HG03095 (cell line): Measurements from ENCODE around the gene DDX47.
"Not testable (repeated sequence)": the region's sequence is repeated elsewhere in the genome, so short reads cannot be mapped to it uniquely, and the experiment has no call there.

Source experiments
- ATAC-seq: cut with Tn5 transposase; IDR thresholded peaks from one replicate; pipeline ENCODE4 v1.9.1; 2021; ENCODE audit warnings: moderate library complexity; ENCODE audit not compliant: unreplicated experiment

DDX47 gene

DNA sequence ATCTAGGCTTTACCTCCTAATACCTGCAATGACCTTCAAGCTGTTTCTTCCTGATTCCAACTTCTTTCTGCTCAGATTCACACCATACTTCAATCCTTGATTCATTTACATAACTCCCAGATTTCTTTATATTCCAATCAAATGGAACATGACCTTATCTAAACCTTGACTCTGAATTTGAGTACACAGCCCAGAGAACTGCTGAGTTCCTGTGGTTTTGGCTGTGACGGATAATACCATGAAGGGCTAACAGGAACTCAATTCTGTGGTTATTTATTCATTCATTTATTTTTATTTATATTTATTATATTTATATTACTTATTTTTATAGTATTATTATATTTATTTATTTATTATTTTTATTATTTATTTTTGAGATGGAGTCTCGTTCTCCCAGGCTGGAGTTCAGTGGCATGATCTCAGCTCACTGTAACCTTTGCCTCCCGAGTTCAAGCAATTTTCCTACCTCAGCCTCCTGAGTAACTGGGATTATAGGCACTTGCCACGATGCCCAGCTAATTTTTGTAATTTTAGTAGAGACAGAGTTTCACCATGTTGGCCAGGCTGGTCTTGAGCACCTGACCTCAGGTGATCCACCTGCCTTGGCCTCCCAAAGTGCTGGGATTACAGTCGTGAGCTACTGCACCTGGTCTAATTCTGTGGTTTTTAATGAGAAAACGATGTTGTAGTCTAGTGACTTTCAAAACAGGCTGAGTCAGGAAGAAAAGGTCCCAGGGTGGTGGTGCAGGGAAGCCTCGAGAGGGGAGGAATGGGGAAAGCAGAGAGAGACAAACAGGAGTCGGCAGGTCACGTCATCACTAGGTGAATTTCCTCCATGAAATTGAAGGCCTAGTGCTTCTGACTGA is 16.0 kb upstream of the DDX47 start:
- ATAC-seq = no peak

DNA sequence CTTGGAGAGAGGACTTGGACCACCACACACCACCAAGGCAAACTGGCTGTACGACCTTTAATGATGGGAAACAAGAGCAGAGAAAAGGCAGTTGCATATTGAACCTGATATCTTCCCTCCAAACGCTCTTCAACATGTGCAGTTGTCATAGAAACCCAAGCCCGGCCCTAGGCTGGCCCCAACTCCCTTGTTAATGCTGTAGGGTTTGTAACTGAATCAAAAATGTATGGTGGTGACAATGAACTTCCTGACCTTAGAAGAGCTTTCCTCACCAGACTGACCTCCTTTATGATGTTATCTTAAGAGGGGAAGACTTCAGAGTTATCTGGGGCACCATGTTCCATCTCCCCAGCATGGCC is 15.4 kb upstream of the DDX47 start:
- no peak for ATAC-seq

DNA sequence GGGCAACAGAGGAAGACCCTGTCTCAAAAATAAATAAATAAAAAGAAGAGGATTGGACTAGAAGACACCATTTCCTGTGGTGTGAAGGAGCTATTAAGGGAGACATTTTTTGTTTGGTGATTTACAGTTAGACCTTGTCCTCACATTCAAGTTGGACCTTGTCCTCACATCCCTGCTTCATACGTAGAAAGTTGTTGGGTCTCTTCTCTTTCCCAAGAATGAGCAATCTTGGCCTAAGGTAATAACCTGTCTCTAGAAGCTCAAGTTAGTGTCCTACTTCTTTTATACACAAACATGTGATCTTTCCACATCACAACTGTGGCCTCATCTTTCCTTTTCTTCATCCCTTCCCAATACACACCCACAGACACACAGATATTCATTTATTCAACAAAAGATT is 14.7 kb upstream of the DDX47 start:
- ATAC-seq = no peak

DNA sequence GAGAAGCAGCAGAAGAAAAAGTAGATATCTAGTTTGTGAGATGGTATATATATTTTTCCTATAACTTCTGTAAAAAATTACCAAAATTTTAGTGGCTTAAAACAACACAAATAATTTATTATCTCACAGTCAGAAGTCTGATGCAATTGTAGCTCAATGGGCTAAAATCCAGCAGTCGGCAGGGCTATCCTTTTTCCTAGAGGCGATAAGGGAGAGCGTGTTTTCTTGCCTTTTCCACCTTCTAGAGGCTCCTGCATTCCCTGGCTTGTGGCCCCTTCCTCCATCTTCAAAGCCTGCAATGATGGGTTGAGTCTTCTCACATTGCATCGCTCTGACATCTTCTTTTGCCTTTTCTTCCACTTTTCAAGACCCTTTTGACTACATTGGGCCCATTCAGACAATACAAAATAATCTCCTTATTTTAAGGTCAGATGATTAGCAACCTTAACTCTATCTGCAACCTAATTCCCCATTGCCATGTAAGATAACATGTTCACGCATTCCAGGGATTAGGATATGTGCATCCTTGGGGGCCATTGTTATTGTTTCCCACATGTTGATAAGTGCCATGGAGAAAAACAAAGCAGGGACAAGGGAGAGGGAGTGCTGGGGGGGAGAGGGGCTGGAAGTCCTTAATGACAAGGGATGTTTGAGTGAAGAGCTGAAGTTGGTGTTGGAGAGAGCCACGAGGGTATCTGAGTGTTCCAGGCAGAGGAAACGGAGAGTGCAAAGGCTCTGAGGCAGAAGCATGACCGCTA is 13.8 kb upstream of the DDX47 start:
- ATAC-seq = no peak

DNA sequence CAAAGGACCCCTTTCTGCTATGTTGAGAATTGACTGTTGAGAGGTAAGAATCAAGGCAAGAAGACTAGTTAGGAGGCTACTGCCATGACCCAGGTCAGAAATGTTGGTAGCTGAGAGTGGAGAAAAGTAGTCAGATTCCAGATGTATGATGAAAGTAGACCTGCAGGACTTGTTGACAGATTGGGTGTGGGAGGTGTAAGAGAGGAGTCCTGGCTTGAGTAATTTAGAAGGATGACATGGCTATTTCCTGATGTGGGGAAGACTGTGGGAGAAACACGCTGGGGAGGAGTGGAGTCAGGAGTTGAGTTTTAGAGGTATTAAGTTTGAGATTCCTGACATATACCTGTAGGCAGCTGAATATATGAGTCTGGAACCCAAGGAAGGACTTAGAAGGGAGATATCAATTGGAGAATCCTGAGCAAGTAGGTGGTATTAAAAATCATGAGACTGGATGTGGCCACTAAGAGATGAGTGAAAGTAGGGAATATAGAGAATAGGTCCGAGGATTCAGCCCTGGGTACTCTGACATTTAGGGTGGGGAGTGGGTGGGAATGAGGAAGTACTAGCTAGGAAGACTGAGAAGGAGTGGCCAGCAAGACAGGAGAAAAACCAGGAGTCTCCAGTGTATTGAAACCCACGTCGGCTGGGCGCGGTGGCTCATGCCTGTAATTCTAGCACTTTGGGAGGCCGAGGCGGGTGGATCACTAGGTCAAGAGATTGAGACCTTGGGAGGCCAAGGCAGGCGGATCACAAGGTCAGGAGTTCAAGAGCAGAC is 12.6 kb upstream of the DDX47 start:
- no peak for ATAC-seq

DNA sequence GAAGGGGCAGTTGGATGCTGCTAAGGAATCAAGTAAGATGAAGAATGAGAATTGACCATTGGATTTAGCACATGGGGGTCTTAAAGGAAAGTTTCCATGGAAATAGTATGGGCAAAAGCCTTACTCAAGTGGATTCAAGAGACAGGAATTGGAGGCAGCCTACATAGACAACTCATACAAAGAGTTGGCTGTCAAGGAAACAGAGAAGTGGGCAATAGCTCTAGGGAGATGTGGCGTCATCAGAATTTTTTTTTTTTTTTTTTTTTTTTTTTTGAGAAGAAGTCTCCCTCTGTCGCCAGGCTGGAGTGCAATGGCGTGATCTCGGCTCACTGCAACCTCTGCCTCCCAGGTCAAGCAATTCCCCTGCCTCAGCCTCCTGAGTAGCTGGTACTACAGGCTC is 11.5 kb upstream of the DDX47 start:
- ATAC-seq = not testable (repeated sequence)

DNA sequence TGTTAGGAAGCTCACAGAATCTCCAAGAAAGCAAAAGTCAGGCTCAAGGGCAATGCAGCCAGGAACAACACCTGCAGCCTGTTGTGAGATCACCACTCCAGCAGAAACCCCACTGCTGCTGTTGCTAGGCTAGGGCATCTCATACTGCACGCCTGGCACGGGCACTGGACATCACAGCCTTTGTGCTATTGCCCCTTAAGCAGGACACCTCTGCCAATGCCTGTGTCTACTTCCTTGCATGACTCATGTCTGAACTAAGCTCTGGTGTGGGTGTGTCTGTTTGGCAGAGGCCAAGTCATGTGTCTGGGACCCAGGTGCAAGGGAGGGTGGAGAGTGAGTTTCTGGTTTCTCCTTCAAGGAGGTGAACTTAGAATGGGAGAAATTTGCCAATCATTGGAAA is 10.0 kb upstream of the DDX47 start:
- ATAC-seq = peak; percentile 77

DNA sequence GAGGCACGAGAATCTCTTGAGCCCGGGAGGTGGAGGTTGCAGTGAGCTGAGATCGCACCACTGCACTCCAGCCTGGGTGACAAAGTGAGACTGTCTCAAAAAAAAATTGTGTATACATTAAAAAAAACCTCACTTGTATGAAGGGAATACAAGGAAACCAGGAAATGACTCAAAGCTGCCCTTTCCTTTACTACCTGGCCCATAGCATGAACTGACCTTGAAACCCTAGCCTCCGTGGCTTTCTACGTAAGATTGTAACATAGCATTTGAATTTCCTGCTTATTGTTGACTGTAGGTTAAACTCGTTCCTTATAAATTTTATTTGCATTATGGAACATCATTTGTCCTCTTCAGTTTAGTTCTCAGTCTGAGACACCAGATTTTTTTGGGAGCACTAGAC is 9.1 kb upstream of the DDX47 start:
- no peak for ATAC-seq

DNA sequence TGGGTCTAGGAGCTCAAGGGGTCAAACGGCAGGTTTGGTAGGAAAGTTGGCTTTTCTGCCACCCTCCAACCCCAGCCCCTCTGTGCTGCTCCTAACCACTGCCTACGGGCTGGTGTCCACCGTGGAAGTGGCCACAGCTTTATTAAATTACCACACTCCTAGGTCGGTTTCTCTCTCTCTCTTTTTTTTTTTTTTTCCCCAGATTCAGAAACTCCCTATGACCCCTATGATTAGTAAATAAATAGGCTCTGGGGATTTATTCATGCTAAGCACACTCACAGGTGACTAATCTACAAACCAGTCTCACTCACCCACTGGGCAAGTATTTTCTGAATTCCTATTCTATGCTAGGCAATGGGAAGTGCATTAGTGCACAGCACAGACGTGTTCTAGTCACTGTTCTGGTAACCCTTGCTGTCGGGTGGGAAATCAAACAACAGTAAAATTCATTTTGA is 8.7 kb upstream of the DDX47 start:
- ATAC-seq = no peak

DNA sequence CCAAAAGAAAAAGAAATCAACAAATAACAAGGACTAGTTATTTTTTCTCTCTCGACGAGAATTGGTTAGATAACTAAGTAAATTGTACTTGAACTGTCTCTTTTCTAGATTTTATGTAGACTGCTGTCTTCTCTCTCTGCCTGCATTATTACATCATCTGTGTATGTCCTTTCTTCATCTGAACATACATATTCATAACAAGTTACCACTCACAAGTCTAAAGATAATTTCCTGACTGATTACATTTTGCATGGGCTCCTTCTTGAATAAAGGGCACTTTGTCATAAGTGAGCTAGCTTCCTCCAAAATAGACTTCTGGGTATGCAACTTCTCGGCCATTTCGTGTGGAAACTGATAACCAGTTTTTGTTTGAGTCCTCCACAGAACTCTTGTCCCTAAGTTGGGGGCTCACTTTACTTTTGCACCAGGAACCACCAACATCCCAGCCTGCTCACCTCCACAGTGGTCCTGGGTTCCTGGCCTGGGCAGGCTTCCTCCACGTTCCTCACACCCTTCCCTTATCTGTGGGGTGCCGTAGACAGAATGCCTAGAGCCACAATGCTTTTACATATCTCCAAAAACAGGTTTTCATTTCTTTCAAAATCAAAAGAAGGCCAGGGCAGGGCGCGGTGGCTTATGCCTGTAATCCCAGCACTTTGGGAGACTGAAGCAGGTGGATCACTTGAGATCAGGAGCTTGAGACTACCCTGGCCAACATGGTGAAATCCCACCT is 6.2 kb upstream of the DDX47 start:
- ATAC-seq = no peak

DNA sequence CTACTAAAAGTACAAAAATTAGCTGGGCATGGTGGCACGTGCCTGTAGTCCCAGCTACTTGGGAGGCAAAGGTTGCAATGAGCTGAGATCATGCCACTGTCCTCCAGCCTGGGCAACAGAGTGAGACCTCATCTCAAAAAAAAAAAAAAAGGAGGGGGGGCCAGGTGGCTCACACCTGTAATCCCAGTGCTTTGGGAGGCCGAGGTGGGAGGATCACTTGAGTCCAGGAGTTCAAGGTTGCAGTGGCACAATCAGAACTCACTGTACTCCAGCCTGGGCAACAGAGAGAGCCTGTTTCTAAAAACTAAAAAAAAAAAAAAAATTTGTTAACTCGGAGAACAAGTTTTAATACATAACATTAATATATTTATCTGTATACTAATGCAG is 5.6 kb upstream of the DDX47 start:
- not testable (repeated sequence) for ATAC-seq

DNA sequence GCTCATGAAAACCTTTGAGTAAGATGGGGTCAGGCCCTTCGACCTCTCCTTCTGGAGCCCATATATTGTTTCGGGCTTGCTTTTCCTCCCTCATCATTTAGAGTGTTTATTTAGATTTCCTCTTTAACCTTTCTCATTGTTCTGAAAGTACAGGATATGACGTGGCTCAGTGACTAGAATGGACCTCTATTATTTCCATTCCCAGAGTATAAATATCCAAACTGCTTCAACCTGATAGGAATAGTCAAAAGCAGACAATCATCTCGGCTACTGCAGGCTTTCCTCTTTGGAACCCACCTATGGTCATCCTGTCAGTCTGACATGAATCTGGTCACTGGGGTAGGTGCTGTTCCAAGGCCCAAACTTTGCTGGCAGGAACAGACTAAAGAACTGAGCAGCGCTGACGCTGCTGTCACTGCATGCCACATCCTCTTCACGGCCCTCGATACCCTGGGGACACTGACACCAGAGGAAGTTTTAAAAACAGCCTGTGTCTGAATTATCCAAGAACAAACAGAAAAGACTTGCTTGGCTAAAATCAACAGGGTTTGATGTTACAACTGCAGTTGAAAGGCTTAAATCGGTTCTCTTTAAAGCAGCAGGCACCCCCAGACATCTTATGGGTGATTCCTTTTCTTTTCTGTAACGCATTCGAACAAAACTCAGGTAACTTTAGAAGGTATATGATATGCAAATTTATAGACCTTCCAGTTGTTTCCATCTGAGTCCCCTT is 5.0 kb upstream of the DDX47 start:
- peak; percentile 66 for ATAC-seq

DNA sequence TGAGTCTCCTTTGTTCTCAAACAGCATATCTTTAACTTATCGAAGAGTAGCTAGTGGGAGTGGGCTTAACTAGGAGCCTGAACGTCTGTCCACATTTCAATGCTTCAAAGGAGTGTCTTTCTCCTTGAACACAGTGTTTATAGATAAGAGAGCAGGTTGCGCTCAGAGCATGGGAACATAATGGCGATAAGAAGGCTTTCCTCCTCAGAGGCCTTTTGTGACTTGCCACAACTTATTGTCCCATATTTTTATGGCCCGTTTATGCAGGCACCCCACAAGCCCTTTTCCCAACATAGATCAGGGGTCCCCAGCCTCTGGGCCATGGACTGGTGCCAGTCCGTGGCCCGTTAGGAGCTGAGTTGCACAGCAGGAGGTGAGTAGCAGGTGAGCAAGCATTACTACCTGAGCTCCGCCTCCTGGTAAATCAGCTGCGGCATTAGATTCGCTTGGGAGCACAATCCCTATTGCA is 2.6 kb upstream of the DDX47 start:
- ATAC-seq = no peak

DNA sequence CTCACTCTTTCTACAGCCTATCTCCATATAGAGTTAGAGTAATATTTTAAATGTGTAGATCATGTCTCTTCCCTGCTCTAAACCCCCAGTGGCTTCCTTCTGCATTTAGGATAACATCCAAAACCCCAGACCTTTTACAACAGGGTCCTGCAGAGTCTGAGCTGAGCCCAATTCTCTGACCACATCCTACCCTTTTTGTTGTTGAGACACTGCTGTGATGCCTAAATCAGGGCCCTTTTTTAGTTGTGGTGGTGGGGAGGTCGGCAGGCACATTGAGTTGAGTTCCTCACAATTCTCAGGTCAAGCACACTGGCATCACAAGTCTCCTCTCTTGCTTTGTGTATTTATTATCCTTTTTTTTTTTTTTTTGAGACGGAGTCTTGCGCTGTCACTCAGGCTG is 1.8 kb upstream of the DDX47 start:
- no peak for ATAC-seq

DNA sequence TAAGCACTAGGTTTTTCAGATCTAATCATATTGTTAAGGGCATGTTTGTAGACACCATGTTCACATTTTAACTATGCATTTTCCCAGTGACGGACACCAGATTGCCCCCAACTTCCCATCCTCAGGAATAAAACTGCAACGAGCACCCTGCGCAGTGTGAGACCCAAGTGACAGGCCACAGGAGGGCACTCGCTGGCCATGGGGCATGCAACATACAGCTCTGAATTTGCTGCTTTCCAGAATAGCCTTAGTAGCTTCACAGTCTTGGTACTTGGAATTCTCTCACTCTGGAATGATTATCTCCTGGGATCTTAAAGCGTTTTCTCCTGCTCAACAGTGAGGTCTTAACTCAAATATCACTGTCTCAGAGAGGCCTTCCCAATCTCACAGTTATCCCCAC is 972 bp upstream of the DDX47 start:
- no peak for ATAC-seq

DNA sequence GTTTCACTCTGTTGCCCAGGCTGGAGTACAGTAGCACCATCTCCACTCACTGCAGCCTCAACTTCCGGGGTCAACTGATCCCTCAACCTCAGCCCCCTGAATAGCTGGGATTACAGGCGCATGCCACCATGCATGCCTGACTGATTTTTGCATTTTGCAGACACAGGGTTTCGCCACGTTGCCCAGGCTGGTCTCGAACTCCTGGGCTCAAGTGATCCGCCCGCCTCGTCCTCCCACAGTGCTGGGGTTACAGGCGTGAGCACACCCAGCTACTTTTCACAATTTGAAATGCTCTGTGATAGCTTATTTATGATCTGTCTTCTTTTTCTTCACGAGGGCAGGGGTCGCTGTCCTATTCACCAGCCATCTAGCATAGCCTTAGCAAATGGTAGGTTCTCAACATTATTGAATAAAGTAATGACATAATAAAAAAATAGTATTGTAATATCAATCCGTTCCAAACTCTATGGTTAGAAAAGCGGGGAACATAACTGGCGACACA is 477 bp upstream of the DDX47 start:
- ATAC-seq = no peak

DNA sequence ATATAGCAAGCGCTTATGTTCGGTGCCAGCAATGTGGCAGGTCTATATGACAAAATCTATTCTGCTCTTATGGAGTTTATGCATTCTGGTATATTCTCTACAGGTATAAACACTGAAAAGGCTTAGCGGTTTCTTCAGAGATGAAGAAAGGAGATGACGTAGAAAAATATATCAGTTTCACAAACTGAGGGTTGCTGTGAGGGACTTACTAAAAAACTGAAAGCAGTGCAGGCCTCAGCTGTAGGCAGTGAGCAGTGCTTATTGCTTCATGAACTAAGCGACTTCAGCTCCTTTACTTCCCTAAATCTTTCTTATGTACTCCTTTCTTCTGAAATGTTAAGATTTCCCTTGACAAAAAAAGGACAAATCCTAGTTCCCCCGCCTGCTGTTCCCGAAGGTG is 4.5 kb downstream of the DDX47 start:
- ATAC-seq = no peak

DNA sequence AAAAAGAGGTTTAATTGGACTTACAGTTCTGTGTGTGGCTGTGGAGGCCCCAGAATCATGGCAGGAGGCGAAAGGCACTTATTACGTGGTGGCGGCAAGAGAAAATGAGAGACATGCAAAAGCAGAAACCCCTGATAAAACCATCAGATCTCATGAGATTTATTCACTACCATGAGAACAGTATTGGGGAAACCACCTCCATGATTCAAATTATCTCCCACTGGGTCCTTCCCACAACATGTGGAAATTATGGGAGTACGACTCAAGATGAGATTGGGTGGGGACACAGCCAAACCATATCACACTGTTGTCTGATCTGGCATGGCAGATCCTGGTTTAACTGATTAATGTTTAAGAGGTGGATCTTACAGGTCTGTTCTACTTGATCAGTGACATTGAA is 5.6 kb downstream of the DDX47 start:
- ATAC-seq = no peak

DNA sequence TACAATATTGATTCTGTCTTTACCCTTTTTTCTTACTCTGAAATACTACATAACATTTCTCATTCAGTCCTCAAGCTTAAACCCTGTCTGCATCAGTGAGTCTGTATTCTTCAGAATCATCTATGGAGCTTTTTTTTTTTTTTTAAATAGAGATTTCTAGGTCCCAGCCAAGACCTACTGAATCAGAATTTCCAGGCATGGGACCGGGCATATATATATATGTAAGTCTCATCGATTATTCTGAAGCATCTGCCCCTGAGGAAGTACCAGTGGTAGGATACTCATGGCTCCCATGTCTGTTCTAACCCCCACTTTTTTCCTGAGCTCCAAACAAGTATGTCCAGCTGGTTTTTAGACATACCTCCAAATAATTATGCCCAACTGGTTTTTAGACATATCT is 6.1 kb downstream of the DDX47 start:
- ATAC-seq = no peak

DNA sequence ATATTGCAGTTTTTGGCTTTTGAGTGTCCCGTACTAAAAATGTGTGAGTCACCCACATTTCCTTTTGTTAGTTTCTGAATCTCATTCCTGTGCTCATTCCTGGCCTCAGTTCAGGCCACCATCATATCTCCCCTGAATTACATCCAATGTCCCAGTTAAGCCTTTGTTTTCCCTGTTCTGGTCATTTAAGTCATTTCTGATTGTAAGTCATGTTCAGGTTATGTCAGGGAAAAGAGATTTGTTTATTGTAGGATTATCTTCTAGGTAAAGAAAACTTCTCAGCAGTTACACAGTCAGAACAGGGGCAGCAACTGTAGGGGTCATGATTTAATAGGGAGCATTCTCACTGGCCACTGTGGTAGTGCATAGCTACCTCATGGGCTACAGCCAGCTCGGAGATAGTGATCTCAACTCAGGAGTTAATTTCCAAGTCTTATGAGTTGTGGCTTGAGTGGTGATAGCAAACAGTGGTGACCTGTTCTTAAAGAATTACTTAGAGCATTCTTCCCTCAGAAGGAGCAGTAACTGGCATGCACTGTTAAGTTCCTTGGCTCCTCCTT is 6.7 kb downstream of the DDX47 start:
- no peak for ATAC-seq
